ENCODE results near the gene MED17.

GRCh38 chr11:93796441-93797231 lies 12.6 kb downstream of the MED17 start:
- TF ChIP-seq CTCF (IDR thresholded peaks at IDR 0.05) (no peak), POLR2A (IDR thresholded peaks at IDR 0.05; ENCODE audit: low read depth) (no peak), POLR2AphosphoS5 (IDR thresholded peaks at IDR 0.05) (no peak)
